Activated effector memory CD4-positive, alpha-beta T cell treated with Interleukin-2 at 50 U/mL for 16 hours (primary cell): ENCODE results near the gene IDH3G.
"Not testable (repeated sequence)": the region's sequence is repeated elsewhere in the genome, so short reads cannot be mapped to it uniquely, and the experiment has no call there.

Source experiments
- DNase-seq: peaks from one replicate; pipeline ENCODE4 v3.0.0-alpha.2; 2020

The IDH3G gene

DNA sequence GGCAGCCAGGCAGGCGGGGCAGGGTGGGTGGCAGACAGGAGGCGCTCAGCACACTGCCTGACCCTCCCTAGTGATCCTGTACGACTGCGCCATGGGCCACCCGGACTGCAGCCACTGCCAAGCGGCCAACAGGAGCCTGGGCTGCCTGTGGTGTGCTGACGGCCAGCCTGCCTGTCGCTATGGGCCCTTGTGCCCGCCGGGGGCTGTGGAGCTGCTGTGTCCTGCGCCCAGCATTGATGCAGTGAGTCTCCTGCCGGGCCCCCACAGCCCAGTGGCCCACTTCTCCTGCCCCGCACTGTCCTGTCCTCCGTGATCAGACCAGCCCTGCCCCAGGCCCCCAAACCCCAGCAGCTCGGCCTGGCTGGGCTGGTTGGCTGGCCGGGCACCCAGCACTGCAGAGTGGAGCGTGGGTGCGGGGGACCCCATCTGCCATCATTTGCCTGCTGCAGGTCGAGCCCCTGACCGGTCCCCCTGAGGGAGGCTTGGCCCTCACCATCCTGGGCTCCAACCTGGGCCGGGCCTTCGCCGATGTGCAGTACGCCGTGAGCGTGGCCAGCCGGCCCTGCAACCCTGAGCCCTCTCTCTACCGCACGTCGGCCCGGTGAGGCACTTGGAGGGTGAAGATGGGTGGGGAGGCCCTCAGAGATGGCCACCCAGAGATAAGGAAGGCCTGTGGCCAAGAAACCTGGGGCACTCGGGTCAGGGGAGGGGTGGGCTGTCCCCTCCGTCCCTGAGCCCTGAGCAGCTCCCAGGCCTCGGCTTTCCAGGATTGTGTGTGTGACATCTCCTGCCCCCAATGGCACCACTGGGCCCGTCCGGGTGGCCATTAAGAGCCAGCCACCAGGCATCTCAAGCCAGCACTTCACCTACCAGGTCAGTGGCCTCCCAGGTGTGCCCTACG is 22.5 kb downstream of the IDH3G start:
- DNase-seq: no peak

DNA sequence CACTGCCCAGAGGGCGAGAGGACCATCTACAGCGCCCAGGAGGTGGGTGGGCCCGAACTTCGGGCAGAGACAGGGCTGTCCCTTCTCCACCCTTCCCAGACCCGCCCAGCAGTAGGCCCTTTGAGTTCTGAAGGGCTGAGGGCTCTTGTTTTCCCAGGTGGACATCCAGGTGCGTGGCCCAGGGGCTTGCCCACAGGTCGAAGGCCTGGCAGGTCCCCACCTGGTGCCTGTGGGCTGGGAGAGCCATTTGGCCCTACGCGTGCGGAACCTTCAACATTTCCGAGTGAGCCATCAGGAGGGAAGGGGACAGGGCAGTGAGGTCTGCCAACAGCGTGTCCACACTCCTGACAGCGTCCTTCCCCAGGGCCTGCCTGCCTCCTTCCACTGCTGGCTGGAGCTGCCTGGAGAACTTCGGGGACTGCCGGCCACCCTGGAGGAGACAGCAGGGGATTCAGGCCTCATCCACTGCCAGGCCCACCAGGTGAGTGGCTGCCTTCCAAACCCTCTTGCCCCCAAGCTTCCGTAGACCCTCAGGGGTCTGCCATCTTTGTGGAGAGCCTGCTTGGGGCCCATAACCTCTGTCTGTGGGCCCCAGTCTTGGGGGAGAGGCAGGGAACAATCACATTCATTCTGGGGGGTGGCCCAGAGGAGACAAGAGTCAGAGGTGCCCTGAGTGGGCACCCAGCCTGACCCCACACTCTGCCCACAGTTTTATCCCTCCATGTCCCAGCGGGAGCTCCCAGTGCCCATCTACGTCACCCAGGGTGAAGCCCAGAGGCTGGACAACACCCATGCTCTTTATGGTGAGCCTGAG is 23.4 kb downstream of the IDH3G start:
- DNase-seq: no peak

DNA sequence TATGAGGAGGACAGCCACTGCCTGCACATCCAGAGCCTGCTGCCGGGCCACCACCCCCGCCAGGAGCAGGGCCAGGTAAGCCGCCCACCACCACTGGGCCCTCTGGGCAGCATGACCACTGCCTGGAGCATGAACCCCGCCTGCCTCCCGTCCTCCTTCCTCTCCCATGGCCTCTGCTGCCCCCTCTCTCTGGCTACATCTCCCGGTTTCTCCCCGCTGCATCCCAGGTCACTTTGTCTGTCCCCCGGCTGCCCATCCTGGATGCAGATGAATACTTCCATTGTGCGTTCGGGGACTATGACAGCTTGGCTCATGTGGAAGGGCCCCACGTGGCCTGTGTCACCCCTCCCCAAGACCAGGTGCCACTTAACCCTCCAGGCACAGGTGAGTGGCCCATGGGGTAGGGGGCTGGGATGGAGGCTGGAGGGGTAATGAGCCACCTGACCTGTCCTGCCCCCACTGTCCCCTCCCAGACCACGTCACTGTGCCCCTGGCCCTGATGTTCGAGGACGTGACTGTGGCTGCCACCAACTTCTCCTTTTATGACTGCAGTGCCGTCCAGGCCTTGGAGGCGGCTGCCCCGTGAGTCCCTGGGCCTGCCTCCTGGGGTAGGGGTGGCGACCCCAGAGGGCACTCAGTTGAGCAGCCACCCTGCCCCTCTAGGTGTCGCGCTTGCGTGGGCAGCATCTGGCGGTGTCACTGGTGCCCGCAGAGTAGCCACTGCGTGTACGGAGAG is 24.1 kb downstream of the IDH3G start:
- DNase-seq: no peak

DNA sequence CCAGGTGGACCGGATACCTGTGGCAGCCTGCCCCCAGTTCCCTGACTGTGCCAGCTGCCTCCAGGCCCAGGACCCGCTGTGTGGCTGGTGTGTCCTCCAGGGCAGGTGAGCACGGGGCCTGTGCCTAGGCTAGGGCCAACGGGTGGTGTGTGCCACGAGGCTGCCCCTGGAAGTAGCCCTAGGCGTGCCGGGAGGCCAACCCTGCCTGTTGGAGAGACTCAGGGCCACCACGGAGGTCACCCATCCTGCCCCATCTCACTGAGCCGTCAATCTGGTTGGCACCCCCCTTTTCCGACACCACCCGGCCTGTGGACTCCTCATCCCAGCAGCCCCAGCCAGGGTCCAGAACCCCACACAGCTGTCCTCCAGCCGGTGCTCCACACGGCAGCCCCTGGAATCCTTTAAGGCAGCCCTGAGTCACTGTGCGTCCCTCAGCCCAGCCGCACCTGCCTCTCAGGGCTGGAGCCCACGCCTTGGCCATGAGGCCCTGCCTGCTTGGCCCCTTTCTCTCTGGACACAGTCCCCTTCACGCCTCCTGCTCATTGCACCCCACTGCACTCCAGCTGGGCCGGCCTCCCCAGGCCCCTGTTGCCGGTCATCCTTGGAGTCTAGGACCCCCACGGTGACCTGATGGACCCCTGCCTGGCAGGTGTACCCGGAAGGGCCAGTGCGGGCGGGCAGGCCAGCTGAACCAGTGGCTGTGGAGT is 24.9 kb downstream of the IDH3G start:
- DNase-seq: no peak

DNA sequence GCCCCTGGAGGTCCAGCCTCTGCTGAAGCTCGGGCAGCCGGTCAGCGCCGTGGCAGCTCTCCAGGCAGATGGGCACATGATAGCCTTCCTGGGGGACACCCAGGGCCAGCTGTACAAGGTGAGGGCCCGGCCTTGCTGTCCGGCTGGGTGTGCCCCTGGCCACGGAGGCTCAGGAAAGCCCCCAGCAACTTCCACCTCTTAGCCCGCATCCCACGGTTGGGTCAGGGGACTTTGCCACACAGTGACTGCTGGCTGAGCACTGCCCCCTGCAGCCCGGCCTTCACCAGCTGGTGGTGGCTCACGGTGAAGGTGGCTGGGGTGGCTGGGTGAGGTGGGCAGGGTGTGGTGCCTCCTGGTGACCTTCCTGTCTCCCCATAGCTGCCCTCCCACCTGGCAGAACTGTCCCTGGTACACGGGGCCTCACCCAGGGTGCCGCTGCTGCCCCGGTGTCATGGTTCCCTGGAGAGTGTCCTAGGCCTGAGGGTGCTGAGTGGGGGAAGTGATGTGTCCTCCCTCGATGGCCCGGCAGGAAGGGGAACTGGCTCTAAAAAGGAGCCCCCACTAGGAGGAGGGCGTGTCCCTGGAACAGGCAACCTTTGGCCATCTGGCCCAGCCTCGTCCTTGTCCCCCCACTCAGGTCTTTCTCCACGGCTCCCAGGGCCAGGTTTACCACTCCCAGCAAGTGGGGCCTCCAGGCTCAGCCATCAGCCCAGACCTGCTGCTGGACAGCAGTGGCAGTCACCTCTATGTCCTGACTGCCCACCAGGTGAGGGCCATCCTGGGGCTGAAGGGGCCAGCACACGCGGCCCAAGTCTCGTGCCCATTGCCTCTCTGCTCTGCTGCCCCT is 25.6 kb downstream of the IDH3G start:
- DNase-seq: no peak

DNA sequence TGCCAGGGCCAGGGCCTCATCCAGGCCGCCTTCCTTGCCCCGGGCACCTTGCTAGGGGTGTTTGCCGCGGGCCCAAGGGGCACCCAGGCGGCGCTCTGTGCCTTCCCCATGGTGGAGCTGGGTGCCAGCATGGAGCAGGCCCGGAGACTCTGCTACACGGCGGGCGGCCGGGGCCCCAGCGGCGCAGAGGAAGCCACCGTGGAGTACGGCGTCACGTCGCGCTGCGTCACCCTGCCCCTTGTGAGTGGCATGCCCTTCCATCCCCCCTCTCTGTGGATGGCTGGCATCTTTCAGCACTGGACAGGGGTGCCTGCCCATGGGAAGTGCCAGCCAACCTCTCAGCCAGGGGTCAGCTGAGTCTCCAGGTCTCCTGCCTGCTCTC is 26.5 kb downstream of the IDH3G start:
- DNase-seq: no peak

DNA sequence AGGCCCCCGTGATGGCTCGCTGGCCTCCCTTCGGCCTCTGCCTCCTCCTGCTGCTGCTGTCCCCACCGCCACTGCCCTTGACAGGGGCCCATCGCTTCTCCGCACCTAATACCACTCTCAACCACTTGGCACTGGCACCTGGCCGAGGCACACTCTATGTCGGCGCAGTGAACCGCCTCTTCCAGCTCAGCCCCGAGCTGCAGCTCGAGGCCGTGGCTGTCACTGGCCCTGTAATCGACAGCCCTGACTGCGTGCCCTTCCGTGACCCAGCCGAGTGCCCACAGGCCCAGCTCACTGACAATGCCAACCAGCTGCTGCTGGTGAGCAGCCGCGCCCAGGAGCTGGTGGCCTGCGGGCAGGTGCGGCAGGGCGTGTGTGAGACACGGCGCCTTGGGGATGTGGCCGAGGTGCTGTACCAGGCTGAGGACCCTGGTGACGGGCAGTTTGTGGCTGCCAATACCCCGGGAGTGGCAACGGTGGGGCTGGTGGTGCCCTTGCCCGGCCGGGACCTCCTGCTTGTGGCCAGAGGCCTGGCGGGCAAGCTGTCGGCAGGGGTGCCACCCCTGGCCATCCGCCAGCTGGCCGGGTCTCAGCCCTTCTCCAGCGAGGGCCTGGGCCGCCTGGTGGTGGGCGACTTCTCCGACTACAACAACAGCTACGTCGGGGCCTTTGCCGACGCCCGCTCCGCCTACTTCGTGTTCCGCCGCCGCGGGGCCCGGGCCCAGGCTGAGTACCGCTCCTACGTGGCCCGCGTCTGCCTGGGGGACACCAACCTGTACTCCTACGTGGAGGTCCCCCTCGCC is 27.1 kb downstream of the IDH3G start:
- no peak for DNase-seq

DNA sequence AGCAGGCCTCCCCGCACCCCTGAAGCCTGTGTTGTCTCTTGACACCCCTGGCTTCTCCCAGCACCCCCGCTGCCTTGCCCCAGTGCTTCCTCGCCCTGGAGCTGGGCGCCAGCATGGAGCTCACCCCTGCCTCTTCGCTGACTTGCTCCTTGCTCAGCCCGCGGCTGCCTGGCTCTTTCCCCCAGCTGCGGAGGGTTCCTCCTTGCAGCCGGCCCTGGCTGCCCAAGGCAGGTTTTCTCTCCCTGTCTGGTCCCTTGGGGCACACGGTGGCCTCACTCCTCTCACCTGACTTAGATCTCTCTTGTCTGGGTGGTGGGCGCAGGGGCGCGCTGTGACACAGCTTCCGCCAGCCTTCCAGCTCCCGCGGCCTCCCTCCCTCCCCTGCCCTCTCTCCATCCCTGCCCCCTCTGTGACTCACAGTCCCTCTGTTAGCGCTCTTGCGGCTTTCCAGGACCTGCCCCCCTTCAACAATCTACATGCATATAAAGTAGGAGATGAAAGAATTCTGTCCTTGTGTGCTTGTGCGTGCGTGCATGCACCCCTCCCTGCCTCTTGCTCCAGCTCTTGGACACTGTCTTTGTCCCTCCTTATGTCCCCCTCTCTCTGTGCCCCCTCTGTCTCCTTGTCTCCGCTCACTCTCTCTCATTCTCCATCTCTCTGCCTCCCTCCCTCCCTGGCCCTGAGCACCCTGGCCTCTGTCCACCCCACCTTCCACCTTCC is 27.9 kb downstream of the IDH3G start:
- DNase-seq: no peak

DNA sequence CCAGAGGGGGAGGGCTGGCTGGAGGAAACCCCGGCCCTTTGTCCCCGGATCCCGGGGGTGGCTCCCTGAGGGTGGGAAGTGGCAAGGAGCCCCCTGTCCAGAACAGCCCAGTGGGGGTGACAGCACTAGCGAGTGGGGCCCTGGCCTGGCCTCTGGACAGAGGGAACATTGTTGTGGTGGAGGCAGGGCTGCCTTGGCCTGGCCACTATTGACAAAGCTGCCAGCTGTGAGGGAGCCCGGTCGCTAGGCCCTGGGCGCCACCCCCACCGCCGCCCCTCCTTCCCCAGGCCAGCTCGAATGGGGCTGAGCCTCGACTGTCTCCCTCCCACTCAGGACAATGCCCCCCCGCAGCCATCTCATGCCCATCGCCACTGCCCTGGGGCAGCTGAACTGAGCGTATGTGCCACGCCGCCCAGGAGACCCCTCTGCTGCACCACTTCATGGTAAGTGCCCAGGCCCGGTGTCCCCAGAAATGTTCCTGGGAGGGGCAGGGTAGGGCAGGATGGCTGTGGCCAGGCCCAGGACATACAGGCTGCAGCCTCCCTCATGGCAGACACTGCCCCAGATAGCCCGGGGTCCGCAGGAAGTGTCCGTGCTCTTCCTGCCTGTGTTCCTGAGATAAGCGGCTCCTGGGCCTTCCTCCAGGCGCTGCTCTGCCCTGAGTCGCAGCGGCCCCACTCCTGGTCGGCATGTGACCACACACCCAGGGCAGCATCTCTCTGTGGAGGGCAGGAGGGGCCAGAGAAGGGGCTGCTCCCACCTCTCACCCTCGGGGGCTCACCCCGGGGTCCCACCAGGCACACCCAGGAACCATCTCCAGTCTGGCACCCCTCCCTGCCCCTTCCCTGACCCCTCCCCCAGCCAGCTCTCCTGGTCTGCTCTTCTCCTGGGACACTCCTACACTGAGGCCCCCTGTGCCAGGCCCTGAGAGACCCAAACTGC is 28.8 kb downstream of the IDH3G start:
- DNase-seq: no peak

DNA sequence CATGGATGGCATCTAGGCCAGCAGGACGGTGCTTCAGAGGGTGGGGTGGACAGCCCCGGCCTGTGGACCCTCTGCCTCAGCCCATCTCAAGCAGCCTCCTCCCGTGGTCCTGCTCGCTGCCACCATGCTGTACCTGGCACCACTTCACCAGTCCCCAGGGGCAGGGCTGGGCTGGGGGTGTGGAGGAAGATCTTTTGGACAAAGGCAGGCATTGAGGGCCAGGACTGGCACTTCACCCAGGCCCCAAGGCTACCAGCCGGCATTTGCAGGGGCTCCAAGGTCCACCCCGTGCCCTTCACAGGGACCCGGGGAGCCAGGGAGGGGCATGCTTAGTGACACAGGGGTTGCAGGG is 29.4 kb downstream of the IDH3G start:
- DNase-seq: no peak

DNA sequence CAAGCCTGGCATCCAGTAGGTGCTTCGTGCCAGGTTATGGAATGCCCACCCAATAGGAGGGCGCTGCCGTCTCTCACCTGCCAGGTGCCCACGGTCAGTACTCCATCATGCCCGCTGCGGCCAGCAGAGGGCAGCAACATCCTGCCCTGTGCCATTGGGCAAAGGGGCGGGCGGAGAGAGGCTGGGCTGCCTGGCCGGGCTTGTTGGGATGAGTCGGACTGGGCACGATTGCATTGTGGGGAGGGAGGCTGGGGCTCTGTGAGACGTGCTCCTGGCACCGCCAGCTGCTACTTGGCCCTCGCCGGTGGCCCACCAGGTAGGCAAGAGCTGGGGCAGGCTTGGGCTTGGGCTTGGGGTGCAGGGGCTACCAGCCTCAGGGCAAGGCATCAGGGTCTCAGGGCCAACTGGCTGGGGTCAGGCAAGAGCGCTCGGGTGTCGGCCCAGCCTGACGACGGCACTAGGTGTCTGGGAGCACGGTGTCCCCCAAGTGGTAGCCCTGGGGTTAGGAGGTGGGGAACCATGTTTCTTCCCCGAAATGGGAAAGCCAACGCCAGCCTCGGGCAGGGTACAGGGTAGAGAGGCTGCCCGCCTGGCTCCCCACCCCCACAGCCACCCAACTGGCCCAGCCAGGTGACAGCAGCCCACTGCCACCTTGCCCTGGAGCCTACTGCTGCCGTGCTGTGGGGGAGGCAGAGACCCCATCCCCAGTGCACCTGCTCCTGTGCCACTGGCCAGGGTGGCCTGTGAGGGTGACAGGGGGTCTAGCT is 30.0 kb downstream of the IDH3G start, which contains the start of gene PLXNB3:
Gene PLXNB3, plus strand, starts transcription at position 261 of the 767 bp plus-strand sequence. CDS start 1,287 bp downstream, outside the sequence.
- DNase-seq: peak; percentile 55

DNA sequence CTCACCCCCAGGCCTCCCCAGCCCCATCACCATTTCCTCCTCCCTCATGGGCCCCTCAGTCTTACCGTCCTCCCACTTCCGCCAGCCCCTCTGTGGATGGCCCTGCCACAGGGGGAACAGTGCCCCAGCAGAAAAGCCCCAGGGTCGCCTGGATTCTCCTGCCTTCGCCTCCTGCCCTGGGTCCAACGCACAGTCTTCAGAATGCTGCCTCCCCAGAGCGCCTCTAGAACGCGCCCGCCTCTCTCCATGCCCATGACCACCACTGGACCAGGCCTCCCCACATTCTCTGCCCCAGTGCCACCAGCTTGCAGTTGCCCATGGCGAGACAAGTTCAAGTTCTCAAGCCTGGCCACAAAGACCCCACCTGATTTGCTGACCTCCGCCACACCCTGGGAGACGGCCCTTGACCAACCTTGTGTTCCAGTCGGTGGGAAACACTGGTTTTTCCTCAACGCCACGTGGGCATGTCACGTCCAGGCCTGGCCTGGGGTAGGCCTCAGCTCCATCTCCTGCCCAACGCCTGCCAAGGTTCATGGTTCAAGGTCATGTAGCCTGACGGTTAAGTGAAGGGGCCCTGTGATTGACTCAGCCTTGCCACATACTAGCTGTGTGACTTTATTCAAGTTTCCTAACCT is 30.8 kb downstream of the IDH3G start:
- DNase-seq: no peak

DNA sequence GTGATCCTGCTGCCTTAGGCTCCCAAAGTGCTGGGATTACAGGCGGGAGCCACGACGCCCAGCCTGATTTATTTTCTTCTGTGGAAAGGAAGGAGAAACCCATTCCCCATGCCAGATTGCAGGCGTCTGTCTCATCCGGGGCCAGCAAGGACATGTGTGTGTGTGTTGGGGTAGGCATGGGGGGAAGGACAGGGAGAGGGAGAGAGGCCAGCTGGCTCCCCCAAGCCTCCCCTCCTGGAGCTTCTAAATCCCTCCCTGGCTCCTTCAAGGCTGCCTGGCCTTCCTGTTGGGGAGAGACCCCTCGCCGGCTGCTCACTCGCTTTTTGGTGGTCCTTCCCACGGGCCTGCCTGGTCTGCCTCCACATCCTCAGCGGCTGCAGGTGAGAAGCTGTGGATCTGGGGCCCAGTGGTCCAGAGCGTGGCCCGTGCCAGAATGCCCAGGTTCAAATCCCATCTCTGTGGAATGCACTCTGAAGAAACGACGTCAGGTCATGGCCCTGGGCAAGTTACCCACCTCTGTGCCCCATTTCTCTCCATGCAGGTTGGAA is 31.5 kb downstream of the IDH3G start:
- no peak for DNase-seq

DNA sequence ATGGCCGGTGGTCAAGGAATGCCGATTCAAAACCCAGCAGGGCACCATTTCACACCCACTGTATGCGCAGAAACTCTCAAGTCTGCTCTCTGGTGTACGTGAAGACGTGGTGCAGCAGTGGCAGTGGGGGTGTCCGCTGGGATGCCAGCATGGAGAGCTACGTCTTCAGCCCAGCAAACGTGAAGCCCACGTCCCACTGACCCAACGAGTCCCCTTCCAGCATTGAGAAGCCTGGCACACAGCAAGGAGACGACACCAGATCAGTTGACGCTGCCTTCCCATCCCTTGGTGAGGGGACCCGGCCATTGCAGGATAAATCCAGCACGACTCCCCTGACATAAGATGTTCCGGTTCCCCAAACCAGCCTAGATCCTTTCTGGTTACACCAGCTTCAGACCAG is 32.3 kb downstream of the IDH3G start:
- DNase-seq: no peak

DNA sequence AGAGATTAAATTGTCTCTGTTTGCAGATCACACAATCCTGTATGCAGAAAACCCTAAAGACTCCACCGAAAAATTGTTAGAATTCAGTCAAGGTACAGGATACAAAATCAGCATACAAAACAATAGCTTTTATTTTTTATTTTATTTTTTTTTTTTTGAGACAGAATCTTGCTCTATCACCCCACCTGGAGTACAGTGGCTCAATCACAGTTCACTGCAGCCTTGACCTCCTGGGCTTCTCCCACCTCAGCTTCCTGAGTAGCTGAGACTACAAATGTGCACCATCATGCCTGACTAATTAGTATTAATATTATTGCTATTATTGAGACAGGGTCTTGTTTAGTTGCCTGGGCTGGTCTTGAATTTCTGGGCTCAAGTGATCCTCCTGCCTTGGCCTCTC is 39.0 kb downstream of the IDH3G start:
- no peak for DNase-seq

DNA sequence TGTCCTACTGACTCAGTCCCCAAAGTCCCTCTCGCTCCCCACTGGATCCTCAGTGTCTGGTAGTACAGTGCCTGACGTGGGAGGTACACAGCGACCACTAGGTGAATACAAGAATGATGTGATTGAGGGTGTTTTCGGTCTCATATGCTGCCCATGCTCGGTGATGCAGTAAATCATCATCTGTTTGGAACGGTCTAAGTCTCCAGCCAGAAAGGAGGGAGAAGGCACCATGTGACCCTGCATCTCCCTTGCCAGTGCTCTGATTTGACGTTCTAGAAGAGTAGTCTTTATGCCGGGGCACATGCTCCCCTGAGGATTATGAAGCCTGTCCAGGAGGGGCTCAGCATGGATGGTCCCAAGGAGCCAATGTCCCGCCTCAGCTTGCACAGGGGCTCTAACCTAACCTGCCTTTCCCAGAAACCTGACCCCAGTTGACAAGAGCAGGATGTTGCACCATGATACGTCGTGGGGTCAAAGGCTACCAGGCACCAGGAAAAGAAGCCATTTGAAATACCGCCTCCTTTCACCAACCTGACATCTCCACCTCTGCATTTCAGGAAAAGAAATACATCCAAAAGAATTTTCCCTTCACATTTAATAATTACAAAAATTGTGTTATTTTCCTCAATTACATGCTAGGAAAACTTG is 43.9 kb downstream of the IDH3G start:
- no peak for DNase-seq

DNA sequence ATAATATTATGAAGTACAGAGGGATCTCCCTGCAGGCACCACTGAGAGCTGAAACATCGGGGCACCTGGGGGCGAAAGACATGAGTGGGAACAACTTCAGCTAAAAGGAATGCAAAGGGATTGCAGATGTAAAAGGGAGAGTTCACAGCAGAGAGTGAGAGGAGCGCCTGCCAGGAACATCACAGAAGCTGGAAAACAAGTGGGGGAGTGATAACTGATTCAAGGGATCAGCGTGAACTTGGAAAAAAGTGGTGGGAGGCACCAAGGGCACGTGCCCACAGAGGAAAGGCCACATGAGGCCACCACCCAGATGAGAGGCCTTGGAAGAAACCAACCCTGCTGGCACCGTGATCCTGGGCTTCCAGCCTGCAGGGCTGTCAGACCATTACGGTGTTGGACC is 45.2 kb downstream of the IDH3G start:
- DNase-seq: not testable (repeated sequence)
